Hematopoietic multipotent progenitor cell treated with erythropoietin and hydrocortisone succinate and interleukin-3 and kit ligand, for 8 days (in vitro differentiated cells): Measurements from ENCODE around the gene GAD2.
A peak's percentile ranks its signal among the peaks of the same experiment; 100 is the strongest.

Source experiments
- DNase-seq: peaks from one replicate; pipeline ENCODE4 v3.0.0-alpha.2; 2015

GAD2 gene

DNA sequence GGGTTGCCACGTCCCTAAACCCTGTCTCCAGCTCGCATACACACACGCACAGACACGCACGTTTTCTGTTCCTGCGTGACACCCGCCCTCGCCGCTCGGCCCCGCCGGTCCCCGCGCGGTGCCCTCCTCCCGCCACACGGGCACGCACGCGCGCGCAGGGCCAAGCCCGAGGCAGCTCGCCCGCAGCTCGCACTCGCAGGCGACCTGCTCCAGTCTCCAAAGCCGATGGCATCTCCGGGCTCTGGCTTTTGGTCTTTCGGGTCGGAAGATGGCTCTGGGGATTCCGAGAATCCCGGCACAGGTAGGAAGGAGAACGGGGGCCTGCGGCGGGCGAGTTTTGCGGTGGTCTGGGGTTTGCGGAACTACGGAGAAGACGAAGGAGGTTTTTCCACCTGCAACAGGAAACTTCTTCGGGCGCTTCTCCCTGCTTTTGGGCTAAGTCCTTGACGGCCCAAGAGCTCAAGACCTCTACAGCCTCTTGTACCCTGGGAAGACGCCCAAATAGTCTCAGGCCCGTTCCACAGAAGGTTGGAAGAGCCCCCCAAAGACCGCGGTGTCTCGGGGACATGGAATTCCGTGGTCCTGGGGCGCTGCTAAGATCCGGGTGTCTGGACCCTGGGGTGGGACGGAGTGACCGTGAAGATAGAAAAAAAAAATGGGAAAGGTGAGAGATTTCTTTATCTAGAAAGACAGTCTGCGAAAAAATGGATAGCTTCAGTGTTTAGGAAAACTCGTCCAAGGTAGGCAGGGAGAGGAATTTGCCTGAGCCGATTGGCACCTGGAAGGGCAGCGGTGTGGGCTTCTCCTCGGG is at the start of gene GAD2:
TSS of gene GAD2 (plus strand) at position 190 of the 811 bp plus-strand sequence. CDS start at position 226, 36 bp downstream.
- DNase-seq, result no peak

- DNase-seq, result no peak
Observed at GRCh38 chr10:26169466-26169865, 47.1 kb upstream of the GAD2 start.

- no peak for DNase-seq
Observed at GRCh38 chr10:26172131-26172530, 44.4 kb upstream of the GAD2 start.

DNA sequence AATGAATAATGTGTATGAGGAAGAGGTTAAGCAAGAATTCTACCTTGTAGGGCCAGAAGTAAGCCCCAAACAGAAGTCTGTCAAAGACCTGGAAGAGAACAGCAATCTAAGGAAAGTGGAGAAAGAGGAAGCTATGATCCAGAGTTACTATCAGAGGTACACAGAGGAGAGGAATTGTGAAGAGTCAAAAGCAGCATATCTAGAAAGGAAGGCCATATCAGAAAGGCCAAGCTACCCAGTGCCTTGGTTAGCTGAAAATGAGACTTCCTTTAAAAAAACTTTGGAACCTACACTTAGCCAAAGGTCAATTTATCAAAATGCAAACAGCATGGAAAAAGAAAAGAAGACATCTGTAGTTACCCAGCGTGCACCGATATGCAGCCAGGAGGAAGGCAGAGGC is 42.7 kb upstream of the GAD2 start:
- DNase-seq, result no peak

DNA sequence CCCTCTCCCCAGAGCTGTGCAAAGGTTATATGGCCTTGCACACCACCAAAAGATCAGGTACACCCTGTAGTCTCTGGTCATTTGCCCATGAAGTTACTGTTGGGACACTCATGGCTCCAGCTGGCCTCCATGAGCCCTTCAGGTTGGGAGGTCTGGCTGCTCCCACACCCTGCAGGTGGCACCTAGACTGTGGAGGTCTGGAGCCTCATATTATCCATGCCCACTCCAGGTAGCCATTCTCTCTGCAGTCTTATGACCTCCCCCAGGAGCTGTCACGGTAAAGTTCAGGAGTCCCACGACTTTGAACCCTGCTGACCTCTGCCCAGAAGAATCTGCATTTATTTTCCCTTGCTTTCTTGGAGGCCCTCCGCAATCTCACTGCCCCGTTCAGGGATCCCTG is 39.2 kb upstream of the GAD2 start:
- DNase-seq, result no peak

DNA sequence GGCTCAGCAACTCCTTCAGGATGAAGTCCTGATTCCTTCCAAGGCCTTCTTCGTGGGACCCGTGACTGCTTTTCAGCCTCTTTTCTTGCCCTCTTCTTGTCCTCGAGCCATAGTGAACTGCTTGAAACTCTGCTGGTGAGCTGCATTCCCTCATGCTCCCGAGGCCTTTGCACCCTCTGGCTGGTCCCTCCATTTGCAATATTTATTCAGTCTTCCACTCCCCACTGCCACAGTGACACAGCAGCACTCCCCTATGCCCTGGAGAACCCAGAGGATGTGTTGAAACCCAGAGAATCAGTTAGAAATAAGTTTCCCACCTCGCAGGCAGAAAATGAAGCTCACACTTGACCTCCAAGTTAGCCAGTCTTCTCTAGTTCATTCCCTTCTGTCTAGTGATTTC is 22.3 kb upstream of the GAD2 start:
- no peak for DNase-seq

GRCh38 chr10:26197248-26197647 is 19.3 kb upstream of the GAD2 start:
- DNase-seq, result no peak

DNA sequence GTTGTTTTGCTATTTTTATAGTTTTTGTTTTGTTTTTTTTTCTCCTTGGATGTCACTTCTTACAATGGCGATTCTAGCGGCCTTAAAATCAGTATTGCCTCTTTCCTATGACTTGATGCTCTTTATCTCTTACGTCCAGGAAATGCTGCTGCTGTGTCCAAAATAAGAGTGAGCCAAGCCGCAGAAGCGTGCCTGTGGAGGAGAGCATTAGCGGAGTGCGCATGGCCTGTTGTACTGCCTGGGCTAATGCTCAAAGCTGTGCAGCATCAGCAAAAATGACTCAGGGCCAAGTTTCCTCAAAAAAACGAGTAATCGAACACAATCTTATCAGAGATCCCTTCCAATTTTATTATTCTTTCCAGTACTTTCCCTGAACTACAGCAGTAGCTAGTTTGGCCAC is 18.5 kb upstream of the GAD2 start:
- DNase-seq, result no peak

GRCh38 chr10:26199841-26200240 is 16.7 kb upstream of the GAD2 start:
- no peak for DNase-seq

DNA sequence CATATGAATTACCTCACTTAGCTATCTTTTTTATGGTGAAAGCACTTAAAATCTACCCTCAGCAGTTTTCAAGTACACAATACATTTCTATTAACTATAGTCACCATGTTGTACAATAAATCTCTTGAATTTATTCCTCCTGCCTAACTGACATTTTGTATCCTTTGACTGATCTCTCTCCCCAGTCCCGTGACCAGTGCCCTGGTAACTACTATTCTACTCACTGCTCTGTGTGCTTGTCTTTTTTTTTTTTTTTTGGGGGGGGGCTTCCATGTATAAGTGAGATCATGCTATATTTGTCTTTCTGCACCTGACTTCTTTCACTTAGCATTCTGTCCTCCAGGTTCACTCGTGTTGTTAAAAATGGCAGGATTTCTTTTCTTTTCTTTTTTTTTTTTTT is 11.4 kb upstream of the GAD2 start:
- no peak for DNase-seq

- no peak for DNase-seq
Observed at GRCh38 chr10:26211781-26212444, 4.7 kb upstream of the GAD2 start.

DNA sequence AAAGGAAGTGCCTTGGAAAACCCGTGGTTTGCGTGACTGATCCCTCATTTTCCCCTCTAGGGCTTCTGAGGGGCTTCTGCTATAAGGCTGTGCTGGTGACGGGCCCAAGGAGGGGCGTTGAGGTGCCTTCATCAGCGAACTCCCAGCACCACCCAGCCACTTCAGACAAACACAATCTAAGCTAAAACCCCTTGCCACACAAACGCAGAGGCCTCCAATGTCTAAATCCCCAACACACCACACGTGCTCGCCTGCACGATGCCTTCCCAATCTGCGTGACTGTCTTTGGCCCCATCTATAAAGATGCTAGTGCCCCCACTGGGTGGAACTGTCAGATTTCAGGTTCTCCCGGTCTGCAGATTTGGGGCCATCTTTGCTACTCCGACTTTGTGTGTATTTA is 4.1 kb upstream of the GAD2 start:
- DNase-seq, result no peak

GRCh38 chr10:26213157-26213800 is 3.3 kb upstream of the GAD2 start:
- DNase-seq, result no peak

DNA sequence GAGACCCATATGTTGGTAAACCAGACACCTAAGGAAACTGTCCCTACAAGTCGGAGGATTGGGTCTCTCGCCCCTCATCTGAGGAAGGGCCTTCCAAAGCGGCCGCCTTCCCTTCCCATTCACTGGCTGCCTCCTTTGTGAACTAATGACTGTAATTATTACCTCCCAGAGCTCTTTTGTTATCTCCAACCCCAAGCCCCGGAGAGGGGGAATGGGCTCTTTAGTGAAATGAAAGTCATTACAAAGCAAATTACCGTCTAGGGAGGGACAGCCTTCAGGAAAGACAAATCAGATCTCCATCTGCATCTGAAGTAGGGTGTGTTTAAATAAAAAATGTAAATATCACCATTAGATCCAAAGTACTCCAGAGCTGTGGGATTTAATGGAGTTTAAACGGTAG is 2.6 kb upstream of the GAD2 start:
- DNase-seq, result no peak

DNA sequence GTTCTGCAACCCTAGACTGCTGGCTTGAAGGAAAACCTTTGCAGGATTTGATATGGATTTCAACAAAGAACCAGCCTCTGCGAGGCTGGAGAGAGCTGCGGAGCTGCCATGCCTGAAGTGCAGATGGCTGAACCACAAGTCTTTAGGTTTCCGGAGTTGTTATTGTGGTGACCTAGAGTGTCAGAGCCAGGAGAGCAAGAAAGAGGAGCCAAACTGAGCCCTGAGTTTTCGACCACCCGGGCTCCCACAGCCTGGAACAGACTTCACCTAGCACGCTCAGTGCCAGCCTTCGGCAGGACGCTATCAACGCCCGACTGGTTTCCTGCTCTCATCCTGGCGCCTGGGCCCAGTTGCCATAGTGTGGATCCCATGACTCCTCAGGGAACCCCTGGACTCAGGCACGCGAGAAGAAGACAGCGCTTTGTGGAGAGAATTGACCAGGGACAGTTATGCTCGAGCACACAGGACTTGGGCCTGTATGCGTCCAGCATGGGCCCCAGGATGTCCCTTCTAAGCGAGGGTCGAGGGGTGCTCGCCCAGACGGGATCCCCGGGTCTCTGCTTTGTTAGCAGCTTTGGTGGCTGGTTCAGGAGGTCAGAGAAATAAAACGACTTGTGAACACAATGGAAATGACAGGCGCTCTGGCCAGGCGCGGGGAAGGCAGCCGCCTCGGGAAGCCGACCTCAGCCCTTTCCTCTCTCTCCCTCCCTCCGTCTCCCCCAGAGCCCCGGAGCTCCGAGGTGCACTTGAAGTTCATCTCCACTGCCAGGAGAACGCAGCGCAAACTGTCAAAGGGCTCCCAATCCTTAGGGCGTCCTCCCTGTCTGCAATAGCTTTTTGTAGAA is 1.8 kb upstream of the GAD2 start:
- no peak for DNase-seq

- no peak for DNase-seq
Observed at GRCh38 chr10:26215396-26215934, 1.1 kb upstream of the GAD2 start.

DNA sequence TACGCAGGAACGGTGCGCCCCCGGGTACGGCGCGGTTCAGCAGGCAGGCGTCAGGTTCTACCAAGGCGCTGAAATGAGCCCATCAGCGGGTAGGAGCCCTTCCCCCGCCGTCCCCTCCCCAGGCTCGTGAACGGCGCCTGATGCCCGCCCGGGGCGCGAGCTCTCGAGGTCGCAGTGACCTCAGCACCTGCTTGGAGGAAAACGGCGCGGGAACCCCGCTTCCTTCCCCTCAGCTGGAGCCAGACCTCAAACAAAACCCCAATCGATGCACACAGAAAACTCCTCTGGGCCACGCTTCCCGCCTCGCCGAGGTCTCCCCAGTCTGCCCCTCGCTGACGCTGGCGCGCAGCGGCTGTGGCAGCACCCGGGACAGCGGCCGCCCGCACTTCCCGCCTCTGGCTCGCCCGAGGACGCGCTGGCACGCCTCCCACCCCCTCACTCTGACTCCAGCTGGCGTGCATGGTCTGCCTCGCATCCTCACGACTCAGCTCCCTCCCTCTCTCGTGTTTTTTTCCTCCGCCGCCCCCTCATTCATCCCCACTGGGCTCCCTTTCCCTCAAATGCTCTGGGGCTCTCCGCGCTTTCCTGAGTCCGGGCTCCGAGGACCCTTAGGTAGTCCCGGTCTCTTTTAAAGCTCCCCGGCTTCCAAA is 514 bp upstream of the GAD2 start:
- no peak for DNase-seq

- no peak for DNase-seq
Observed at GRCh38 chr10:26217396-26218086, 967 bp downstream of the GAD2 start.

DNA sequence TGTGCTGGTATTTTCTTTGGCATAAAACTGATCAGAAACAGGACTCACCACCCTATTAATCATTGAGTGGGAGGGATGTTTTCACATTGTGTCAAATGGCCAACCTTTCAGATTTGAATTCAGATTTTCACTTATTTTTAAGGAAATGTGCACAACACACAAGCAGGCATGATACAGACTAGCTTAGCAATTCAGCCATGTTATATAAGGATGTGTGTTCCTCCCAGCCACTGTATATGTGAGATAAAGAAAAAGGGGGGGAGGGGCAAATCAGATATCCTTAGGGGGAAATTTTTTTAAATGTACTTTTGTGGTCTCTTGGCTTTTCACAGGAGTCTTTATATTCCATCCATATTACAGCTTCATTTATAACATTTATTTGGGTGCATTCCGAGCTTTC is 3.1 kb downstream of the GAD2 start:
- no peak for DNase-seq

- no peak for DNase-seq
Observed at GRCh38 chr10:26220901-26221300, 4.3 kb downstream of the GAD2 start.

DNA sequence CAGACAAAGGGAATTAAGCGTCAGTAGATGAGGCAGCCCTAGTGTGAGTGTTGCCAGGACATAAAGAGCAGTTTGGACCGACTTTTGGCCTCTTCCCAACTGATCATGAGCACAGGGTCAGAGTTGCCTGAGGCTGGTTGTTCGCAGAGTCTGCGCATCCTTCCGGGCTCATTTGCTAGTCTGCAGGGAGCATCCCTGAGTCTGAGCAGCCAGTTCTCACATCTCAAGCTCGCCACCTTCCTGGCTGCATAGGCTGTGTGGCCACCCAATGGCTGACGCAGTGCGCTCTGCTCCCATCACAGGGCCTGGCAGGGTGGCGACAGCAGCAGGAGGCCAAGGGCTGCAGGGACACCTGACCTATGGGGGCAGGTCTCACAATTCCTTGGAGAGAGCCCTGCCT is 5.0 kb downstream of the GAD2 start:
- no peak for DNase-seq

DNA sequence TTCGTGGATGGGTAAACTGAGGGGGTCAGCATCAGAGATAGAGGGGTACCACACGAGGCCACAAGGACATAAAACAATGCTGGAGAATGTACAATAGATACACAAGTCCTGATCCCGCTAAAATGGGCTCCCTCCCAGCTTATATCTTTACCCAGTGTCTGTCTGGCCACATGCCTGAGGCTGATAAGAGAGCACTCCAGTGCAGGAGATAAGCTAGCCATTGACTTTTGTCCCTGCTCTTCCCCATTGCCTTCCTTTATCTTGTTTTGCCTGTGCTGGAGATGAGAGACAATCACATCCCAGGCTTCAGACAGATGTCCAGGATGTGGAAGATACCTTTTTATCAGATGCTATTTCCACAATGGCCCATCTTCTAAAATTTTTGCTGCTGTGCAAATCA is 6.0 kb downstream of the GAD2 start:
- peak; percentile 43 for DNase-seq
